SK-N-SH (cell line): Measurements from ENCODE around the gene CDH13. TPM values are rescaled to one million over a fixed set of nuclear protein-coding genes. Genes with fewer than 3 reads are reported as not detected.

Experiments
- CTCF ChIA-PET: fragments of 300-600, 350-600 bp; formaldehyde crosslinking; extraction: SDS; loops from one replicate; lab custom pipeline; 2021; lab: Yijun Ruan, JAX
- POLR2A ChIA-PET: fragments of 350-600 bp; sonication (Branson Sonifier 250); formaldehyde crosslinking; extraction: SDS; loops from one replicate; lab custom pipeline; 2020; ENCODE audit warnings: antibody characterized with exemption, inconsistent platforms; lab: Yijun Ruan, JAX
- DNase-seq: peaks from one replicate; pipeline ENCODE4 v3.0.0; 2012
- H2AFZ ChIP-seq: fragments of 200-600 bp; sonication (generic); 2 replicates; pipeline ENCODE4 v1.8.1; 2016; ENCODE audit warnings: antibody characterized with exemption, mild to moderate bottlenecking, low read depth
- H3F3A ChIP-seq: fragments of 200-600 bp; sonication (generic); replicated peaks from 2 replicates; pipeline ENCODE3; 2016; ENCODE audit warnings: antibody characterized with exemption, mild to moderate bottlenecking; ENCODE audit not compliant: insufficient read depth
- H3K27ac ChIP-seq, 2 experiments: fragments of 200-500 bp in 1 of 2; fragments of 200-600 bp in 1 of 2; sonication (Bioruptor generic) in 1 of 2; sonication (generic), shearing (Covaris generic) in 1 of 2; 2 replicates each; pipeline versions ENCODE4 v1.5.1 to v1.6.1; 2014 to 2016; ENCODE audit warnings: low read depth in 2 of 2, inconsistent platforms in 1 of 2, low read length in 1 of 2, mild to moderate bottlenecking in 1 of 2, mixed read lengths in 1 of 2
- H3K27me3 ChIP-seq: fragments of 200-600 bp; sonication (generic), shearing (Covaris generic); 2 replicates; pipeline ENCODE4 v1.6.1; 2016; ENCODE audit warnings: mixed run types; ENCODE audit not compliant: insufficient read depth
- H3K36me3 ChIP-seq, 2 experiments: fragments of 200-500 bp in 1 of 2; fragments of 200-600 bp in 1 of 2; sonication (Bioruptor generic) in 1 of 2; sonication (generic) in 1 of 2; replicated peaks in 1 of 2; 2 replicates each; pipeline versions ENCODE3 to v1.5.1; 2014 to 2016; ENCODE audit warnings: low read length in 1 of 2, mild to moderate bottlenecking in 1 of 2; ENCODE audit not compliant: insufficient read depth in 2 of 2, control insufficient read depth in 1 of 2
- H3K4me1 ChIP-seq, 2 experiments: fragments of 200-500 bp in 1 of 2; fragments of 200-600 bp in 1 of 2; sonication (Bioruptor generic) in 1 of 2; sonication (generic), shearing (Covaris generic) in 1 of 2; 2 replicates each; pipeline versions ENCODE4 v1.5.1 to v1.6.1; 2014 to 2016; ENCODE audit warnings: low read depth in 1 of 2, low read length in 1 of 2, mixed run types in 1 of 2; ENCODE audit not compliant: insufficient read depth in 2 of 2, control insufficient read depth in 1 of 2
- H3K4me2 ChIP-seq: fragments of 200-600 bp; sonication (generic), shearing (Covaris generic); 2 replicates; pipeline ENCODE4 v1.6.1; 2017; ENCODE audit warnings: mixed run types
- H3K4me3 ChIP-seq, 2 experiments: fragments of 200-500 bp in 1 of 2; fragments of 200-600 bp in 1 of 2; sonication (Bioruptor generic) in 1 of 2; sonication (generic), shearing (Covaris generic) in 1 of 2; 2 replicates each; pipeline versions ENCODE4 v1.5.1 to v1.8.1; 2014 to 2016; ENCODE audit warnings: low read depth in 2 of 2, inconsistent platforms in 1 of 2, low read length in 1 of 2, mild to moderate bottlenecking in 1 of 2, mixed read lengths in 1 of 2, moderate library complexity in 1 of 2
- H3K79me2 ChIP-seq: fragments of 200-600 bp; sonication (generic); 2 replicates; pipeline ENCODE4 v1.8.1; 2017; ENCODE audit warnings: mild to moderate bottlenecking; ENCODE audit not compliant: insufficient read depth
- H3K9ac ChIP-seq: fragments of 200-600 bp; sonication (generic); 2 replicates; pipeline ENCODE4 v1.6.1; 2017; ENCODE audit warnings: mixed run types
- H3K9me2 ChIP-seq: fragments of 200-600 bp; sonication (generic); 2 replicates; pipeline ENCODE4 v1.6.1; 2017; ENCODE audit warnings: mixed run types
- H3K9me3 ChIP-seq: fragments of 200-600 bp; sonication (generic); 2 replicates; pipeline ENCODE4 v1.6.1; 2017; ENCODE audit warnings: mixed run types, mild to moderate bottlenecking, moderate library complexity
- H4K20me1 ChIP-seq: fragments of 200-600 bp; sonication (generic); 2 replicates; pipeline ENCODE4 v1.6.1; 2017; ENCODE audit warnings: mild to moderate bottlenecking, mixed run types; ENCODE audit not compliant: insufficient read depth
- CHD2 ChIP-seq: fragments of 150-350 bp; IDR thresholded peaks from 2 replicates; pipeline ENCODE4 v1.6.1; 2018; ENCODE audit warnings: low read length; ENCODE audit not compliant: partially characterized antibody
- EZH2phosphoT487 ChIP-seq: fragments of 200-600 bp; sonication (generic); IDR thresholded peaks from 2 replicates; pipeline ENCODE4 v1.6.1; 2017; ENCODE audit warnings: low read depth, mixed run types, mild to moderate bottlenecking, antibody characterized with exemption, moderate library complexity, borderline replicate concordance
- GABPA ChIP-seq: IDR thresholded peaks from 2 replicates; pipeline ENCODE4 v1.4.0; 2012; ENCODE audit warnings: low read depth, mild to moderate bottlenecking
- GATA2 ChIP-seq: sonication (generic); formaldehyde crosslinking; IDR thresholded peaks from 2 replicates; pipeline ENCODE4 v1.5.0; 2020; ENCODE audit warnings: mild to moderate bottlenecking, missing genetic modification reagents
- MAX ChIP-seq: IDR thresholded peaks from 2 replicates; pipeline ENCODE4 v1.4.0; 2012; ENCODE audit warnings: low read depth
- MEF2A ChIP-seq: IDR thresholded peaks from 2 replicates; pipeline ENCODE4 v1.4.0; 2012; ENCODE audit warnings: low read depth, borderline replicate concordance
- MXI1 ChIP-seq: IDR thresholded peaks from 2 replicates; pipeline ENCODE4 v1.6.1; 2012; ENCODE audit warnings: mild to moderate bottlenecking, low read depth, low read length, improper control_type of control experiment
- NFIC ChIP-seq: IDR thresholded peaks from 2 replicates; pipeline ENCODE4 v1.4.0; 2012; ENCODE audit warnings: borderline replicate concordance
- RAD21 ChIP-seq: IDR thresholded peaks from 2 replicates; pipeline ENCODE4 v1.6.1; 2012; ENCODE audit warnings: mild to moderate bottlenecking, low read length
- RCOR1 ChIP-seq: fragments of 150-350 bp; IDR thresholded peaks from 2 replicates; pipeline ENCODE4 v1.6.1; 2017; ENCODE audit warnings: antibody characterized with exemption, low read length
- REST ChIP-seq: IDR thresholded peaks from 2 replicates; pipeline ENCODE4 v1.6.1; 2012; ENCODE audit warnings: mild to moderate bottlenecking, low read depth, low read length, moderate library complexity
- RFX5 ChIP-seq: IDR thresholded peaks from 2 replicates; pipeline ENCODE4 v1.6.1; 2012; ENCODE audit warnings: mild to moderate bottlenecking, improper control_type of control experiment, low read length
- RXRA ChIP-seq: IDR thresholded peaks from 2 replicates; pipeline ENCODE4 v1.4.0; 2012; ENCODE audit warnings: low read depth, mild to moderate bottlenecking, borderline replicate concordance
- SIN3A ChIP-seq: IDR thresholded peaks from 2 replicates; pipeline ENCODE4 v1.6.1; 2012; ENCODE audit warnings: low read depth, mild to moderate bottlenecking, low read length, moderate library complexity, borderline replicate concordance
- SMC3 ChIP-seq: IDR thresholded peaks from 2 replicates; pipeline ENCODE4 v1.6.1; 2012; ENCODE audit warnings: low read depth, low read length, improper control_type of control experiment
- TCF12 ChIP-seq: IDR thresholded peaks from 2 replicates; pipeline ENCODE4 v1.4.0; 2012
- YY1 ChIP-seq: IDR thresholded peaks from 2 replicates; pipeline ENCODE4 v1.4.0; 2012; ENCODE audit warnings: low read depth, mild to moderate bottlenecking
- ZBTB33 ChIP-seq: IDR thresholded peaks from 2 replicates; pipeline ENCODE4 v1.4.0; 2012; ENCODE audit warnings: low read depth, borderline replicate concordance
- WGBS: methylation state at CpG from one replicate; pipeline ENCODE4 v1.1.6; 2017; ENCODE audit warnings: low lambda C conversion rate; 5-methylcytosine and 5-hydroxymethylcytosine counted together
- polyA plus RNA-seq, 3 experiments: library from polyadenylated mRNA; depleted of rRNA; stranded (reverse); fragments of >200 nt; gene quantifications; 2 replicates each; pipeline ENCODE4 v1.2.3, GENCODE V29; 2012
- TF ChIP-seq, protein P1 (sequence below): fragments of 150-350 bp; IDR thresholded peaks from 2 replicates; pipeline ENCODE4 v1.6.1; 2016; ENCODE audit warnings: mild to moderate bottlenecking, low read depth, low read length

The CDH13 gene
- polyA plus RNA-seq, 1 of the 3 experiments (the other 2 are of a cell fraction): 93.0 TPM

DNA sequence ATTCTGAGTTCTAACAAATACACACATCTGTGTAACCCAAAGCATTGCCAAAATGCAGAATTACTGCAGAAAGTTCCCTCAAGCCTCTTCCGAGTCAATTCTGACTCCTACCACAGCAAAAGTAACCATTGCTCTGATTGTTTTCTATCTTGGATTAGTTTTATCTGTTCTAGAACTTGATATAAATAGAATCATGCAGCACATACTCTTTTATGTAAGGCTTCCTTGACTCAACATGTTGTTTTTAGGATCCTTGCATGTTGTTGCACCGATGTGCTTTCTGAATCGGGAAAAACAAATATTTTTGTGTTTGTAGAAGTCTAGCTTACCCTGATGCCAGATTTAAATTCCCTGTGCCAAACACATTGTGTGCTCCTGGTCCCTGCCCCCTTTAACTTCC is 140.4 kb downstream of the CDH13 start:
- Histone ChIP-seq H3K4me3 (no peak overlapping the region), H3K9ac (no peak overlapping the region), H3K9me2 (no peaks in the 10 kb centered on the region), H3K36me3 (no peaks in the 10 kb centered on the region), H3K27me3 (no peaks in the 10 kb centered on the region), H3K27ac (no peak overlapping the region), H2AFZ (no peak overlapping the region), H3K4me2 (no peak overlapping the region), H3F3A (no peaks in the 10 kb centered on the region), H3K4me1 (no peaks in the 10 kb centered on the region), H4K20me1 (no peaks in the 10 kb centered on the region; the same call in 1 of the 2 replicates), H3K79me2 (peaks cover 8% of the 10 kb centered on the region; the same call in 1 of the 2 replicates), H3K9me3 (no peaks in the 10 kb centered on the region)
- POLR2A ChIA-PET: no interaction called here
- CTCF ChIA-PET: no interaction called here
- WGBS: 39% methylated on average over 3 of the region's 3 CpGs
- no peak for DNase-seq
- no peak for TF ChIP-seq RXRA
- TF ChIP-seq ZBTB33: no peak
- no peak for TF ChIP-seq CHD2
- no peak for TF ChIP-seq EZH2phosphoT487
- no peak for TF ChIP-seq NFIC
- TF ChIP-seq MAX: no peak
- TF ChIP-seq SIN3A: no peak
- no peak for TF ChIP-seq REST
- no peak for TF ChIP-seq MXI1
- TF ChIP-seq RCOR1: no peak
- TF ChIP-seq, protein P1, sequence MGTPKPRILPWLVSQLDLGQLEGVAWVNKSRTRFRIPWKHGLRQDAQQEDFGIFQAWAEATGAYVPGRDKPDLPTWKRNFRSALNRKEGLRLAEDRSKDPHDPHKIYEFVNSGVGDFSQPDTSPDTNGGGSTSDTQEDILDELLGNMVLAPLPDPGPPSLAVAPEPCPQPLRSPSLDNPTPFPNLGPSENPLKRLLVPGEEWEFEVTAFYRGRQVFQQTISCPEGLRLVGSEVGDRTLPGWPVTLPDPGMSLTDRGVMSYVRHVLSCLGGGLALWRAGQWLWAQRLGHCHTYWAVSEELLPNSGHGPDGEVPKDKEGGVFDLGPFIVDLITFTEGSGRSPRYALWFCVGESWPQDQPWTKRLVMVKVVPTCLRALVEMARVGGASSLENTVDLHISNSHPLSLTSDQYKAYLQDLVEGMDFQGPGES: no peak
- TF ChIP-seq MEF2A: no peak
- TF ChIP-seq RAD21: no peak
- no peak for TF ChIP-seq RFX5
- TF ChIP-seq TCF12: no peak
- TF ChIP-seq YY1: no peak
- no peak for TF ChIP-seq GABPA
- no peak for TF ChIP-seq GATA2 (CRISPR knock-in tag)
- no peak for TF ChIP-seq SMC3
